K562 treated with DMSO at 1 percent for 12 hours (cell line): ENCODE results near the gene CGN. TPM values are rescaled to one million over a fixed set of nuclear protein-coding genes. Genes with fewer than 3 reads are reported as not detected.

Experiments
- total RNA-seq: library from RNA; unstranded; fragments of 300-600 nt; gene quantifications from 2 replicates; pipeline ENCODE4 v1.2.3, GENCODE V29; 2022; ENCODE audit not compliant: insufficient read depth

CGN gene
- not detected in 2 replicates for total RNA-seq

GRCh38 chr1:151510957-151511635 lies at the start of gene CGN:
TSS of gene CGN (plus strand) at chr1:151511387. CDS start at chr1:151518520, 7,133 bp downstream.

GRCh38 chr1:151540021-151540981 lies 29.1 kb downstream of the CGN start, which contains the start of gene TUFT1:
TSS of gene TUFT1 (plus strand) at chr1:151540309. CDS start at chr1:151540367, 58 bp downstream.

Other genes starting within 250 kb of the CGN start
- 19.6 and 35.6 TPM in 2 replicates for gene ZNF687, start 229.1 kb upstream of the CGN start, total RNA-seq
- 44.3 and 56.9 TPM in 2 replicates for gene PI4KB, start 184.0 kb upstream of the CGN start, total RNA-seq
- 8.3 and 21.0 TPM in 2 replicates for gene RFX5, start 164.1 kb upstream of the CGN start, total RNA-seq
- gene SELENBP1, start 138.7 kb upstream of the CGN start, total RNA-seq, result 44.0 and 45.5 TPM in 2 replicates
- 499 and 556 TPM in 2 replicates for gene PSMB4, start 111.8 kb upstream of the CGN start, total RNA-seq
- 7.3 and 32.4 TPM in 2 replicates for gene POGZ, start 51.9 kb upstream of the CGN start, total RNA-seq
- 5.2 and 10.4 TPM in 2 replicates for gene TUFT1, start 28.9 kb downstream of the CGN start, total RNA-seq
- 3.6 and 7.5 TPM in 2 replicates for gene SNX27, start 100.7 kb downstream of the CGN start, total RNA-seq
- not detected in 2 replicates for gene CELF3, start 205.4 kb downstream of the CGN start, total RNA-seq
- not detected in 2 replicates for gene RIIAD1, start 210.1 kb downstream of the CGN start, total RNA-seq